SK-MEL-5 (cell line): ENCODE measurements around the gene TRPM8. TPM values are rescaled to one million over a fixed set of nuclear protein-coding genes. Genes with fewer than 3 reads are reported as not detected.

Experiments used
- DNase-seq: peaks from one replicate; pipeline ENCODE4 v3.0.0-alpha.2; 2016; ENCODE audit warnings: low read depth, low spot score
- in situ Hi-C: cut with HindIII; loops from 2 replicates; pipeline ENCODE4 v1.10.0; 2016; ENCODE audit warnings: low sequenced_read_pairs, high pct_unique_total_duplicates, low pct_unique_long_range_greater_than_20kb
- total RNA-seq: library from RNA; depleted of rRNA; stranded (reverse); fragments of >200 nt; shearing (Covaris generic); gene quantifications from 2 replicates; pipeline ENCODE4 v1.2.3, GENCODE V29; 2014; rRNA removed

Gene TRPM8
- total RNA-seq, 1 experiment from 2014 or later: 28.7 TPM

- no peak for DNase-seq
- in situ Hi-C loops: no loop called here
Observed at GRCh38 chr2:234050455-234051135, 133.4 kb downstream of the TRPM8 start, which contains the start of gene SPP2. SPP2 (plus strand) TSS chr2:234050702; CDS start chr2:234050787, 85 bp downstream.

GRCh38 chr2:234051374-234052070 is 134.3 kb downstream of the TRPM8 start:
- in situ Hi-C loops: no loop called here
- no peak for DNase-seq

GRCh38 chr2:234058881-234059280 is 141.7 kb downstream of the TRPM8 start:
- in situ Hi-C loops: no loop called here
- no peak for DNase-seq

GRCh38 chr2:234060236-234060635 is 143.1 kb downstream of the TRPM8 start:
- in situ Hi-C loops: no loop called here
- DNase-seq: no peak

- in situ Hi-C loops: no loop called here
Observed at GRCh38 chr2:234061624-234062257, 144.6 kb downstream of the TRPM8 start.

GRCh38 chr2:234066587-234066986 is 149.4 kb downstream of the TRPM8 start:
- in situ Hi-C loops: no loop called here
- DNase-seq: no peak

More at GRCh38 chr2:234061624-234062257, 144.6 kb downstream of the TRPM8 start:
- no peak for DNase-seq

Other genes with a start within 250 kb of the TRPM8 start
- gene UGT1A9, start 245.5 kb upstream of the TRPM8 start, total RNA-seq: not detected in 2 replicates
- not detected in 2 replicates for gene UGT1A7, start 235.5 kb upstream of the TRPM8 start, total RNA-seq
- not detected in 2 replicates for gene UGT1A6, start 224.5 kb upstream of the TRPM8 start, total RNA-seq
- not detected in 2 replicates for gene UGT1A5, start 204.5 kb upstream of the TRPM8 start, total RNA-seq
- not detected in 2 replicates for gene UGT1A4, start 198.6 kb upstream of the TRPM8 start, total RNA-seq
- not detected in 2 replicates for gene UGT1A3, start 188.3 kb upstream of the TRPM8 start, total RNA-seq
- gene UGT1A1, start 157.1 kb upstream of the TRPM8 start, total RNA-seq: not detected in 2 replicates
- gene MROH2A, start 139.0 kb upstream of the TRPM8 start, total RNA-seq: 0.08 TPM in 1 of 2 replicates, not detected in the other
- gene HJURP, start 62.8 kb upstream of the TRPM8 start, total RNA-seq: 21.7 and 25.0 TPM in 2 replicates
- not detected in 2 replicates for gene SPP2, start 133.3 kb downstream of the TRPM8 start, total RNA-seq